OCI-LY1 (cell line): Measurements from ENCODE around the gene ALAD.

Experiments used
- EZH2 ChIP-seq: fragments of 200-600 bp; sonication (generic), shearing (Covaris generic); IDR thresholded peaks from 2 replicates; pipeline ENCODE4 v1.8.0; 2017; ENCODE audit warnings: borderline replicate concordance, mixed run types, mild to moderate bottlenecking, antibody characterized with exemption, low read length, moderate library complexity, mixed read lengths
- TF ChIP-seq, protein P1 (sequence below): fragments of 200-600 bp; sonication (generic), shearing (Covaris generic); IDR thresholded peaks from 2 replicates; pipeline ENCODE4 v1.5.1; 2017; ENCODE audit warnings: mild to moderate bottlenecking, antibody characterized with exemption, low read length, moderate library complexity, mixed read lengths

DNA sequence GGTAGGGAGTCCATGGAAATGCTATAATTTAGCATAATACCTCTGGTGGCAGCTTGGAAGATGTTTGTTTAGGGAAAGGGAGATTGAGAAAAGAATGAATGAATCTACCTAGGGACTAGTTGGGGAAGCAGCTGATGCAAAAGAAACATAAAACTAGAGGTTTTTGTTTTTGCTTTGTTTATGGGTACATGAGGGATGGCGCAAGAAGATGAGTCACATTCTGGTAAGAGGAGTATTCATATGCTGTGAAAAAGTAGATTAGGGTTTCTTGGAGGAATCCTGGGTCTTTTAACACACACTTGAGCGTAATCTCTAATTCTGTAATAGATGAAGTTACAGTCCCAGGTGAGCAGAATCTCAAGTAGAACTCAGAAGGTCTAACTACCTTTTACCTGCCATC is 26.5 kb upstream of the ALAD start:
- TF ChIP-seq, protein P1, sequence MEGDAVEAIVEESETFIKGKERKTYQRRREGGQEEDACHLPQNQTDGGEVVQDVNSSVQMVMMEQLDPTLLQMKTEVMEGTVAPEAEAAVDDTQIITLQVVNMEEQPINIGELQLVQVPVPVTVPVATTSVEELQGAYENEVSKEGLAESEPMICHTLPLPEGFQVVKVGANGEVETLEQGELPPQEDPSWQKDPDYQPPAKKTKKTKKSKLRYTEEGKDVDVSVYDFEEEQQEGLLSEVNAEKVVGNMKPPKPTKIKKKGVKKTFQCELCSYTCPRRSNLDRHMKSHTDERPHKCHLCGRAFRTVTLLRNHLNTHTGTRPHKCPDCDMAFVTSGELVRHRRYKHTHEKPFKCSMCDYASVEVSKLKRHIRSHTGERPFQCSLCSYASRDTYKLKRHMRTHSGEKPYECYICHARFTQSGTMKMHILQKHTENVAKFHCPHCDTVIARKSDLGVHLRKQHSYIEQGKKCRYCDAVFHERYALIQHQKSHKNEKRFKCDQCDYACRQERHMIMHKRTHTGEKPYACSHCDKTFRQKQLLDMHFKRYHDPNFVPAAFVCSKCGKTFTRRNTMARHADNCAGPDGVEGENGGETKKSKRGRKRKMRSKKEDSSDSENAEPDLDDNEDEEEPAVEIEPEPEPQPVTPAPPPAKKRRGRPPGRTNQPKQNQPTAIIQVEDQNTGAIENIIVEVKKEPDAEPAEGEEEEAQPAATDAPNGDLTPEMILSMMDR = no peak
- no peak for TF ChIP-seq EZH2
